ENCODE measurements around the gene CHRM2. TPM values are rescaled to one million over a fixed set of nuclear protein-coding genes. Genes with fewer than 3 reads are reported as not detected.

The CHRM2 gene
- total and polyA plus RNA-seq, 2 of the 8 experiments (the other 6 are each of a cell fraction or from before 2014, with no cell fraction given): 0.17 to 0.32 TPM

- TF ChIP-seq, protein P1, sequence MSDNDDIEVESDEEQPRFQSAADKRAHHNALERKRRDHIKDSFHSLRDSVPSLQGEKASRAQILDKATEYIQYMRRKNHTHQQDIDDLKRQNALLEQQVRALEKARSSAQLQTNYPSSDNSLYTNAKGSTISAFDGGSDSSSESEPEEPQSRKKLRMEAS (IDR thresholded peaks at IDR 0.05): no peak
- TF ChIP-seq CREB1 (IDR thresholded peaks at IDR 0.05) (no peak), ASH2L (IDR thresholded peaks at IDR 0.05; ENCODE audit: low read length) (no peak), SP2 (IDR thresholded peaks at IDR 0.05; ENCODE audit: low read length) (no peak), FOSL1 (IDR thresholded peaks at IDR 0.05; ENCODE audit: insufficient read depth, low read depth, low read length) (no peak)
Measured at GRCh38 chr7:137003086-137003485, 134.6 kb downstream of the CHRM2 start (continued).

Measured in H1 (cell line).